Measurements from ENCODE around the gene EXD2. TPM values are rescaled to one million over a fixed set of nuclear protein-coding genes. Genes with fewer than 3 reads are reported as not detected.

Gene EXD2
- total and polyA plus RNA-seq, 2 of the 13 experiments (the other 11 are each of a cell fraction or from before 2014, with no cell fraction given) = 9.5 to 15.1 TPM

GRCh38 chr14:69191340-69192111 is at the start of gene EXD2 (continued):
- no peak for TF ChIP-seq ZNF234 (CRISPR knock-in tag; conservative IDR thresholded peaks at IDR 0.05)
- no peak for TF ChIP-seq FUBP1 (CRISPR knock-in tag; IDR thresholded peaks at IDR 0.05; ENCODE audit: borderline replicate concordance)
- no peak; the same call in 1 of the 2 replicates for TF ChIP-seq MIER2 (CRISPR knock-in tag; IDR thresholded peaks at IDR 0.05)
- TF ChIP-seq ZNF746 (CRISPR knock-in tag; IDR thresholded peaks at IDR 0.05) = no peak; the same call in 1 of the 2 replicates
- TF ChIP-seq HNRNPK (IDR thresholded peaks at IDR 0.05; ENCODE audit: low read depth, low read length, poor library complexity, severe bottlenecking) = no peak
- TF ChIP-seq ZBTB10 (CRISPR knock-in tag; IDR thresholded peaks at IDR 0.05; ENCODE audit: borderline replicate concordance) = peak; percentile 70
- TF ChIP-seq ZNF740 (CRISPR knock-in tag; IDR thresholded peaks at IDR 0.05) = 0 out of 2 replicates have a peak, but pooled peaks have one; percentile 48
- no peak for TF ChIP-seq ZNF724P (CRISPR knock-in tag; IDR thresholded peaks at IDR 0.05; ENCODE audit: borderline replicate concordance)
- no peak for TF ChIP-seq HMGA1 (CRISPR knock-in tag; conservative IDR thresholded peaks at IDR 0.05)
- TF ChIP-seq NR2F2 (IDR thresholded peaks at IDR 0.05; ENCODE audit: borderline replicate concordance, low read depth) = peak; percentile 44; the same call in 1 of the 2 replicates
- TF ChIP-seq ZNF317 (CRISPR knock-in tag; IDR thresholded peaks at IDR 0.05) = peak; percentile 67
- peak; percentile 87 for TF ChIP-seq UBTF (CRISPR knock-in tag; IDR thresholded peaks at IDR 0.05)
- no peak for TF ChIP-seq CHD4 (IDR thresholded peaks at IDR 0.05; ENCODE audit: borderline replicate concordance, low read length)
- TF ChIP-seq ZNF333 (CRISPR knock-in tag; IDR thresholded peaks at IDR 0.05; ENCODE audit: borderline replicate concordance) = 0 out of 2 replicates have a peak, but pooled peaks have one; percentile 63
- TF ChIP-seq ZNF281 (CRISPR knock-in tag; IDR thresholded peaks at IDR 0.05; ENCODE audit: borderline replicate concordance) = no peak; the same call in 1 of the 2 replicates
- 0 out of 2 replicates have a peak, but pooled peaks have one; percentile 54 for TF ChIP-seq SMAD3 (CRISPR knock-in tag; IDR thresholded peaks at IDR 0.05)

Data from HepG2 (cell line).